Immature natural killer cell (primary cell): Measurements from ENCODE around the gene ENO2. TPM values are rescaled to one million over a fixed set of nuclear protein-coding genes. Genes with fewer than 3 reads are reported as not detected.

Experiments used
- polyA plus RNA-seq, 3 donors: library from polyadenylated mRNA; unstranded; fragments of 300-500 nt; fragmentation: Illumina TruSeq; gene quantifications; one replicate each; pipeline ENCODE4 v1.2.3, GENCODE V29; 2021

The ENO2 gene
- polyA plus RNA-seq, 3 donors from 2014 or later, result 2.0 to 6.5 (median 3.8) TPM

Other genes with a start within 250 kb of the ENO2 start
- 10 to 100 TPM; 14.6 to 41.5 (median 31.6) TPM for gene ZNF384, start 225.2 kb upstream of the ENO2 start, polyA plus RNA-seq
- not detected for gene PIANP, start 213.8 kb upstream of the ENO2 start, polyA plus RNA-seq
- 10 to 100 TPM; 34.1 to 62.1 (median 45.6) TPM for gene COPS7A, start 190.5 kb upstream of the ENO2 start, polyA plus RNA-seq
- 100 to 1,000 TPM; 102 to 165 (median 155) TPM for gene MLF2, start 161.4 kb upstream of the ENO2 start, polyA plus RNA-seq
- gene PTMS, start 148.2 kb upstream of the ENO2 start, polyA plus RNA-seq, result 1 to 10 TPM in 2 of 3 donors, under 1 TPM in 1; 0.40 to 8.0 (median 4.9) TPM
- 1 to 10 TPM; 1.3 to 8.3 (median 1.6) TPM for gene LAG3, start 142.1 kb upstream of the ENO2 start, polyA plus RNA-seq
- 10 to 100 TPM in 1 of 3 donors, 1 to 10 TPM in 2; 2.0 to 11.7 (median 6.6) TPM for gene CD4, start 125.1 kb upstream of the ENO2 start, polyA plus RNA-seq
- gene GPR162, start 92.8 kb upstream of the ENO2 start, polyA plus RNA-seq, result not detected
- not detected for gene P3H3, start 86.2 kb upstream of the ENO2 start, polyA plus RNA-seq
- gene GNB3, start 73.7 kb upstream of the ENO2 start, polyA plus RNA-seq, result not detected
- 1 to 10 TPM in 1 of 3 donors, under 1 TPM in 1, not detected in 1; 0.99 to 1.5 TPM for gene CDCA3, start 63.3 kb upstream of the ENO2 start, polyA plus RNA-seq
- 10 to 100 TPM; 41.3 to 54.0 (median 52.0) TPM for gene USP5, start 62.4 kb upstream of the ENO2 start, polyA plus RNA-seq
- gene TPI1, start 47.0 kb upstream of the ENO2 start, polyA plus RNA-seq, result 1,000 to 10,000 TPM in 1 of 3 donors, 100 to 1,000 TPM in 2; 801 to 1,209 (median 811) TPM
- 10 to 100 TPM; 11.2 to 17.0 (median 11.4) TPM for gene SPSB2, start 41.3 kb upstream of the ENO2 start, polyA plus RNA-seq
- 1 to 10 TPM; 2.3 to 4.4 (median 2.4) TPM for gene LRRC23, start 9.8 kb upstream of the ENO2 start, polyA plus RNA-seq
- 1 to 10 TPM in 2 of 3 donors, not detected in 1; 1.0 to 2.1 TPM for gene ATN1, start 13.4 kb downstream of the ENO2 start, polyA plus RNA-seq
- gene RNU7-1, start 29.2 kb downstream of the ENO2 start, polyA plus RNA-seq, result not detected
- gene C12orf57, start 29.4 kb downstream of the ENO2 start, polyA plus RNA-seq, result 100 to 1,000 TPM in 2 of 3 donors, 10 to 100 TPM in 1; 83.7 to 315 (median 170) TPM
- gene PTPN6, start 36.8 kb downstream of the ENO2 start, polyA plus RNA-seq, result 100 to 1,000 TPM; 231 to 513 (median 294) TPM
- gene PHB2, start 56.1 kb downstream of the ENO2 start, polyA plus RNA-seq, result 100 to 1,000 TPM; 121 to 141 (median 136) TPM
- 10 to 100 TPM; 46.2 to 83.8 (median 65.5) TPM for gene EMG1, start 56.3 kb downstream of the ENO2 start, polyA plus RNA-seq
- gene LPCAT3, start 103.9 kb downstream of the ENO2 start, polyA plus RNA-seq, result 10 to 100 TPM; 18.4 to 39.2 (median 34.8) TPM
- not detected for gene C1S, start 146.1 kb downstream of the ENO2 start, polyA plus RNA-seq
- 1 to 10 TPM in 1 of 3 donors, under 1 TPM in 1, not detected in 1; 0.98 to 3.9 TPM for gene C1R, start 177.9 kb downstream of the ENO2 start, polyA plus RNA-seq
- 10 to 100 TPM in 1 of 3 donors, 1 to 10 TPM in 1, under 1 TPM in 1; 0.75 to 10.5 (median 8.5) TPM for gene C1RL, start 194.6 kb downstream of the ENO2 start, polyA plus RNA-seq
- gene RBP5, start 214.3 kb downstream of the ENO2 start, polyA plus RNA-seq, result not detected
- gene CLSTN3, start 215.8 kb downstream of the ENO2 start, polyA plus RNA-seq, result 10 to 100 TPM in 2 of 3 donors, 1 to 10 TPM in 1; 7.6 to 18.9 (median 13.8) TPM